HG03575 (cell line): ENCODE data around the gene TDRKH.
"Not testable (repeated sequence)": the region's sequence is repeated elsewhere in the genome, so short reads cannot be mapped to it uniquely, and the experiment has no call there.

ENCODE experiments used
- ATAC-seq: cut with Tn5 transposase; IDR thresholded peaks from one replicate; pipeline ENCODE4 v1.9.1; 2021; ENCODE audit not compliant: unreplicated experiment, insufficient number of reproducible peaks, low FRiP score; ENCODE audit errors: extremely low read depth

The TDRKH gene

GRCh38 chr1:151807131-151807530 is 16.8 kb upstream of the TDRKH start:
- ATAC-seq = no peak

DNA sequence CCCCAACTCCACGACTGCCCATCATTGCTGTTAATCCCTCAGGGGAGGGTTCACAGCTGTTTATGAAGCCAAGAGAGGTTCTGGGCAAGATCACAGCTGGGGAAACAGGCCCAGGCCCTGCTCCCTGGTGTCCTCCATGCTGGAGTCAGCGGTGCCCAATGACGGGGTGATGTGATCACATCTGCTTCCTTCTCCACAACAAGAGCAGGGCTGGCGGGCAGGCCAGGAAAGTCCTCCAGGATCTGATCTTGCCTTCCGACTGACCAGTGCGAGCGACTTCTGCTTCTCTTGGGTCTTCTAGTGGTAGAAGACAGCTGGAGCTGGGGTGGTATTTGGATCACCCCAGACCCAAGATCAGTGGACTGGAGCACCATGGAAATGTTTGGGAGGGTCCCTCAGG is 15.9 kb upstream of the TDRKH start:
- no peak for ATAC-seq

GRCh38 chr1:151805066-151805820 is 14.9 kb upstream of the TDRKH start, which contains the start of gene LINGO4:
Gene LINGO4 (minus strand): TSS chr1:151805419. CDS start chr1:151802704, 2,715 bp downstream.
- ATAC-seq = no peak

- ATAC-seq = no peak
Measured at GRCh38 chr1:151803915-151804314, 13.6 kb upstream of the TDRKH start.

- ATAC-seq = no peak
Measured at GRCh38 chr1:151803164-151803563, 12.9 kb upstream of the TDRKH start.

- ATAC-seq = no peak
Measured at GRCh38 chr1:151802372-151802771, 12.1 kb upstream of the TDRKH start.

GRCh38 chr1:151801846-151802245 is 11.5 kb upstream of the TDRKH start:
- ATAC-seq = no peak

DNA sequence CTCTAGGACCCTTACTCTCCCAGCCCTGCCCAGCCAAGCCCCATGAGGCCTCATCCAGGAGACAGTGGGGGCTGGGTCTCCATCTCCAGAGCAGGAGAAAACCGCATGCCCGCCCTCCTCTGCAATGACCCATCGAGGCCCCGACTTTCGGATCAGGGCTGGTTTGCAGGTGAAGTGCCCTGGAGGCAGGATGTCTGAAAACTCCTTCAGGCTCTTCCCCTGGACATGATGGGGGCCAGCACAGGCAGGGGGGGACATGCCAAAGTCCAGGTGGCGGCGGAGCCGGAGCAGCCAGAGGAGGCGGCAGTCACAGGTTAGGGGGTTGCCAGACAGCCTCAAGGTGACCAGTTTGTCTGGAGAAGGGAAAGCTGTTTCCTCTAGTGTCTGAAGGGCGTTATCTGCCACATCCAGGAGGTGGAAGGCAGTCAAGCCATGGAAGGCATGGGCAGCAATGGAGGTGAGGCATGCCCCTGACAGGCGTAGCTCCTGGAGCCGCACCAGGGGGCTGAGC is 11.1 kb upstream of the TDRKH start:
- ATAC-seq = no peak

- no peak for ATAC-seq
Measured at GRCh38 chr1:151800830-151801229, 10.5 kb upstream of the TDRKH start.

- ATAC-seq = no peak
Measured at GRCh38 chr1:151799179-151800022, 9.1 kb upstream of the TDRKH start.

- ATAC-seq = no peak
Measured at GRCh38 chr1:151798571-151798970, 8.3 kb upstream of the TDRKH start.

GRCh38 chr1:151790940-151791651 is 796 bp upstream of the TDRKH start:
- ATAC-seq = no peak

DNA sequence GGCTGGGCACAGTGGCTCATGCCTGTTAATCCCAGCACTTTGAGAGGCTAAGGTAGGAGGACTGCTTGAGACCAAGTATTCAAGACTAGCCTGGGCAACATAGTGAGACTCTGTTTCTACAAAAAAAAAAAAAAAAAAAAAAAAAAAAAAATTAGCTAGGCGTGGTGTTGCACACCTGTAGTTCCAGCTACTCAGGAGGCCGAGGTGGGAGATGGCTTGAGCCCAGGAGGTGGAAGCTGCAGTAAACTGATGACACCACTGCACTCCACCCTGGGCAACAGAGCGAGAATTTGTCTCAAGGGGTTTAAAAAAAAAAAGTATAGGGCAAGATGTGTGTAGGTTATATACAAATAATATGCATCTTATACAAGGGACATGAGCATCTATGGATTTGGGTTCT is 2.6 kb downstream of the TDRKH start:
- ATAC-seq = no peak

- no peak for ATAC-seq
Measured at GRCh38 chr1:151783796-151784195, 6.5 kb downstream of the TDRKH start.

DNA sequence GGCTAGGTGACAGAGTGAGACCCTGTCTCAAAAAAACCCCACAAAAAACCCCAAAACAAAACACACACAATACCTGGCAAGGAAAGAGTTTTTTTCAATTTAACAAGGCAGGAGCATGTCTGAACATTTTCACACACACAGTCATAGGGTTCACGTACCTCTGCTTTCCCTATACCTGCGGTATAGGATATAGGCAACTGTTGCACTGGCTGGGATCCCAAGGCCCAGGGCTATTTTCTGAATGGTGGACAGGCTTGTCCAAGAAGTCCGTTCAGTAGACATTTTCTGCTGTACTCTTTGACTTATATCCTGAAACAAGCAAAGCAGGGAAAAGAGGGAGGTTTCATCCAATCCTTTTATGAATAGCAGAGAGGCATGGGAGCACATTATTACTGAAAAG is 7.6 kb downstream of the TDRKH start:
- no peak for ATAC-seq

GRCh38 chr1:151782026-151782425 is 8.3 kb downstream of the TDRKH start:
- ATAC-seq = not testable (repeated sequence)

GRCh38 chr1:151780736-151781135 is 9.6 kb downstream of the TDRKH start:
- ATAC-seq = not testable (repeated sequence)

GRCh38 chr1:151779852-151780251 is 10.4 kb downstream of the TDRKH start:
- no peak for ATAC-seq

DNA sequence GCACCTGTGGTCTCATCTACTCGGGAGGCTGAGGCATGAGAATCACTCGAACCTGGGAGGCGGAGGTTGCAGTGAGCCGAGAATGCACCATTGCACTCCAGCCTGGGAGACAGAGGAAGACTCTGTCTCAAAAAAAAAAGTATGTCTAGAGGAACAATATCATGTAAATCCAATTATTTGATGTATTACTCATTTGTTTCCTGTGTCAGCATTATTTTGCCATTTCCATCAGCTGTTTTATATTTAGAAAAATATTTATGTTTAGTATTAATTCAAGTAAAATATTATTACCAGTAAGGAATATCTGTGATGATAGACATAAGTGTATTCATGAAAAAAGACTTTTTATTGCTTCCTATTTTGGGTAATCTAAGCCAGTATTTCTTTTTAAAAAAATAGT is 13.0 kb downstream of the TDRKH start:
- no peak for ATAC-seq
